ENCODE results near the gene EPS8.
A peak's percentile ranks its signal among the peaks of the same experiment; 100 is the strongest.
"Not testable (repeated sequence)": the region's sequence is repeated elsewhere in the genome, so short reads cannot be mapped to it uniquely, and the experiment has no call there.

Gene EPS8

GRCh38 chr12:15797818-15798217 is 8.6 kb upstream of the EPS8 start:
- peak; percentile 39 for DNase-seq (ENCODE audit: low read depth)

DNA sequence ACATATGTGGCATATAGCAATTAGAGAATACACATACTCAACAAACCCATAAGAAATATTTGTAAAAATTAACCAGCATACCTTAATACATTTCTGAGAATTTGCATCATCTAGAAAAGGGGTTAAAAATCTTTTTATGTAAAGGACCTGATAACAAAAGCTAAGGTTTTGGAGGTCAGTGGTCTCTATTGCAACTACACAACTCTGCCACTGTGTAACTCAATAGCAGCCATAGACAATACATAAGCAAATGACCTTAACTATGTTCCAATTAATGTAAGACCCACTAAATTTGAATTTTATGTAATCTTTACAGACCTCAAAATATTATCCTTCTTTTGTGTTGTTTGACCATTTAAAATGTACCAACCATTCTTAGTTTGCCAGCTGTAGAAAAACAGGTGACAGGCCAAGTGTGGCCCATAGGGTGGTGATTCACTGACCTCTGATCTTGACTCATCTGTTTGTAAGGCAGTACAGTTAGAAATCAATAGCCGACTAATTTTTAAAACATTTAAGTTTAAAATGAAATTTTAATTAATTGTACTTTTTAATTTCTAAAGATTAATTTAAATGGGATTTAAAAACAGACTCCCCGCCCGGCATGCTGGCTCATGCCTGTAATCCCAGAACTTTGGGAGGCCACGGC is 7.4 kb upstream of the EPS8 start:
- peak; percentile 91 for DNase-seq (ENCODE audit: low read depth)

DNA sequence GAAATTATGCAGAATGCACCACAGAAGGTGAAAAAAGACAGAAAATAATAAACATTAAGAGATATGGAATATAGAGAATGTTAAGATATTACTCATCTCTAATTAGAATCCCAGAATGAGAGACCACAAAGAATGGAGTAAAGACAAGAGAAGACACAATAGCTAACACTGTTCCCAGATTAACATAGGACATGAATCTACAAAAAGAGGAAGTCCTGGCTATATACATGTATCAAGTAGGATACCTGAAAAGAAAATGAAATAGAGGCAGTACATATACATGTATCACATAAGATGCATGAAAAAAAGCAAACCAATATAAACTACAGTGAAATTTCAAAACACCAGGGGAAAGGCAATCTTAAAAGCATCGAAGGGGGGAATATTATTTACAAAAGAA is 5.6 kb upstream of the EPS8 start:
- no peak for DNase-seq (ENCODE audit: low read depth)

- DNase-seq (ENCODE audit: low read depth), result no peak
Measured at GRCh38 chr12:15794196-15794595, 5.0 kb upstream of the EPS8 start.

- DNase-seq (ENCODE audit: low read depth), result peak; percentile 57
Measured at GRCh38 chr12:15788233-15789219, 662 bp downstream of the EPS8 start.

DNA sequence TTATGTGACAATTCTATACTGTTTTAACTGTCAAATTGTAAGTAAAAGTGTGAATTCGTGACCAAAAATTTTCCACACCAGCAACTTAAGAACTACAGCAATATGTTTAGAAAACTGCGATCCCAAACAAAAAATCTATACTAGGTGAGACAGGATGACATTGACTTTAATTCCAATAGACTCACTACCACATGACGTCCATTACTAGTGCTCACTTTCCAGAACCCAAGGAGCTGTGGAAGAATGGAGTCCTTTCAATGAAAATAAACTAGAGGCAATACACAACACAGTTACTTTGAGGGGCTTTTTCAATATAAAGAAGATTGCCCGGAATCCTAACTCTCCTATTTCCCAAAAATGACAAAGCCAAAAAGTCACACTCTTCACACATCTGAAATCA is 1.4 kb downstream of the EPS8 start:
- DNase-seq (ENCODE audit: low read depth), result no peak

GRCh38 chr12:15786772-15787171 is 2.4 kb downstream of the EPS8 start:
- DNase-seq (ENCODE audit: low read depth), result no peak

GRCh38 chr12:15783288-15783687 is 5.9 kb downstream of the EPS8 start:
- DNase-seq (ENCODE audit: low read depth), result no peak

DNA sequence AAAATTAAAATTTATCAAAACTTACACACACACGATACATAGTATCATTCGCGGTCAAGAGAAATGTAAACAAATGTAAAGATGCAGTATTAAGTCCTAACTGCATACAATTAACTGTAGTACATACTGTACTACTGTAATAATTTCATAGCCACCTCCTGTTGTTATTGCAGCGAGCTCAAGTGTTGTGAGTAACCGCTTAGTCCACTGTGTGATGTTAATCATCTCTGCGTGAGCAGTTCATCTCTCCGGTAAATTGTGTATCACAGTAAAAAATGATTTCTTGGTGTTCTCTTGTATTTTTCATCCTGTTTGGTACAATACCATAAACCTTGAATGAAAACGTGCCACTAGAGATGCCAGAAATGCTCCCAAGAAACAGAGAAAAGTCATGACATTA is 6.5 kb downstream of the EPS8 start:
- DNase-seq (ENCODE audit: low read depth), result no peak

- no peak for DNase-seq (ENCODE audit: low read depth)
Measured at GRCh38 chr12:15779925-15780324, 9.3 kb downstream of the EPS8 start.

DNA sequence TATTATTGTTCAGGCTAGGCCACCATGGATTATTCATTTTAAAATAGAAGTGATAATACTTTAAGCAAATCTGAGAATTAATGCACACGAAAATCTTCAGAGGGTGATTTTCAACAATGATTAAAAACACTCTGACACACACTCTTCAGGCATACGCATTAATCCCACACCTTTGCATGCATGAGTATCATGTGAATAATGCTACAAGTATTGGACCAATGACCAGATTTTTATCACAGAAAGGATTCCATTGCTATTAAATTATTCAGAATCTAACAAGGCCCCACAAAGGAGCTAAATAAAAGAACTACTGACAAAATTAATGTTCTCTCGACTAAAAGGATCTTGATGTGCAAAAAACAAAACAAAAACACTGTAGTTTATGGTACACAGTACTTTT is 11.1 kb downstream of the EPS8 start:
- peak; percentile 69 for DNase-seq (ENCODE audit: low read depth)

DNA sequence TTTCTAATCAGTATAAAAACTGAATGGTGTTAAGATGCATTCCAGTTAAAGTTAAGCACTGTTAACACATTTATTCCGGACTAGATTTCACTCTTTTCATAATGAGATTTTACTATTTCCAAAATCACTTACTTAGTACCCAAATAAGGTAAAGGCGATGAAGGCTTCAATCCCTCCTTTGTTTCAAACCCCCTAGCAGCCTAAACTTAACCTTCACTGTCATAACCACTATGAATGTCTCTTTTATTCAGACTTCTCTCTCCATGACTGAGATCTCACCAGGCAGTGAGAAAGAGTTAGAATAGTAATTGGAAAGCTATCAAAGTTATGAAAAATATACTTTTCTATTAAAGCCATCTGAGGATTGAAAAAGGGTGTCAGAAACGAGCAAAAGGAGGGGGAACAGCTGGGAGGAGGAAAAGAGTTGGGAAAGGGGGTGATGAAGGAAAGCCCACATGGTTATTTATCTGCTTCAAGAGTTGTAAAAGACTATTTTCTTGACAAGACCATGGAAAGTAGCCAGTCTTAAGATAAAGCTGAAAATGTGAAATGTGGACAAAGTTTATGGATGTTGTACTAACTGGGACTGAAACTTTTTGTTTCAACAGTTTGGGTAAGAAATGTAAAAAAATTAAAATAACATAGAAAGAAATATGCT is 11.7 kb downstream of the EPS8 start:
- DNase-seq (ENCODE audit: low read depth), result no peak

- no peak for DNase-seq (ENCODE audit: low read depth)
Measured at GRCh38 chr12:15776532-15776931, 12.7 kb downstream of the EPS8 start.

DNA sequence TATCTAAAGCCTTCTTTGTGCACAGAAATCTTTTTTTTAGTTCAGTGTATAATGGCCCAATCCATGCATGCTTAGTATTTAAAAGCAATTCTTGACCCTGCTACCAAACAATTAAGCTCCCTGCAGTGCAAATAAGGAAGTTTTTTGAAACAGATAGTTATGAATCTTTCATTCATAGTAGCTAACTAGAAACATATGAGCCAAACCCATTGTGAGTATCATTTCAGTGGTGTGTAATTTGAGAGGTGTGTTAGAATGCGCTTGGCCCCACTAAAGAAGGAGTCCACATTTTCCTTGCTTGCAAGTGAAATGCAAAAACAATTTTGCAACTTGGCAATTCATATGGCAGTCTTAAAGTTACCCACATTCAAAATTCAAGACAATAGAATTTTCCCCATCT is 14.4 kb downstream of the EPS8 start:
- no peak for DNase-seq (ENCODE audit: low read depth)

DNA sequence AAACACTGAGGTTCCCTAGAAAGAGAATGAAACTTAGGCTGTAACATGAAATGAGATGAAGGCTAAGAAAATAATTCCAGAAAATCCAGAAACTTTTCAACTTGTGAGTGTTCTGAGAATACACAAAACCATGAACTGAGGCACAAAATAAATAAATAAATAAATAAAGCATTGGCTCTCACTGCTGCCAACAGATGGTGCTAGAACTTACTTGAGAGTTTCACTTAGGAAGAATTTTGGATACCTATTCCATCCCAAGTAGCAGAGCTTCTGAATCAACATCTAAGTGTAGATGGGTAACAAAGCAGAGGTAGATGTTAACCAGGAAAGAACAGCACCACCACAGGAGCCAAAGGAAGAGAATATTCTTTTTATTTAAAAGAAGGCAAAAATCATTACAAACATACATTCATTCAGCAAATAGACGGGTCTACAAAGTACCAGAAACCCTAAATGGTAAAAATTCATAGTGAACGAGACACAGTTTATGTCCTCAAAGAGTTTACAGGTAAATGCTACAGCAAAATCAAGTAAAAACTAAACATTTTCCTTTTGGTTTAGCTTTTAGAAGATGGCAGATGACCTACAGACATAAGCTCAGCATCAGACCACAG is 16.7 kb downstream of the EPS8 start:
- peak; percentile 59 for DNase-seq (ENCODE audit: low read depth)

DNA sequence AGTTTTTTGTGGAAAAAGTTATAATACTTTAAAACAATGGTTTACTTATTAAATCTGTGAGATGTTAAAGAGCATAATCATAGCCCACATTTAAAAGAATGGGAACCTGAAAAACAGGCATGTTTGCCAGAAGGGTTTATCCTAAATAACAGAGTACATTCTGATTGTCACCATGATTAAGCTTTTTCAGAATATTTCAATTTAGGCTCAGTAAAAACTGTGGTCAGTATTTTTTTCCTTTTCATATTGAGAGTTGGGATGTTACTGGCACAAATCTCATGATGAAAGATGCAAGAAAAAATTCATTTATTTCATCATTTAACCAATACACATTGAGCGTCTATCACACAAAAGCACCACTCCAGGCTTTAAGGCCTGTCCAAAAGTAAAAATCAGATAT is 18.6 kb downstream of the EPS8 start:
- no peak for DNase-seq (ENCODE audit: low read depth)

DNA sequence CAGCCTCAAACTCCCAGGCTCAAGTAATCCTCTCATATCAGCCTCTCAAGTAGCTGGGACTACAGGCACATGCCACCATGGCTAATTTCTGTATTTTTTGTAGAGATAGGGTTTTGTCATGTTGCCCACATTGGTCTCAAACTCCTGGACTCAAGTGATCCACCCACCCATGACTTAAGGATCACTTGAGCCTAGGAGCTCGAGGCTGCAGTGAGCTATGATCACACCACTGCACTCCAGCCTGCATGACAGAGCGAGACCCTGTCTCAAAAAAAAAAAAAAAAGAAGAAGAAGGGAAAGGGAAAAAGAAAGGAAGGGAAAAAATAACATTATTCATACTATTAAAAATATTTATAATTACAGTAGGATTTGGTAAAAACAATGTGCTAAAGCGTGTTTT is 19.2 kb downstream of the EPS8 start:
- no peak for DNase-seq (ENCODE audit: low read depth)

- DNase-seq (ENCODE audit: low read depth), result no peak
Measured at GRCh38 chr12:15769586-15769985, 19.6 kb downstream of the EPS8 start.

DNA sequence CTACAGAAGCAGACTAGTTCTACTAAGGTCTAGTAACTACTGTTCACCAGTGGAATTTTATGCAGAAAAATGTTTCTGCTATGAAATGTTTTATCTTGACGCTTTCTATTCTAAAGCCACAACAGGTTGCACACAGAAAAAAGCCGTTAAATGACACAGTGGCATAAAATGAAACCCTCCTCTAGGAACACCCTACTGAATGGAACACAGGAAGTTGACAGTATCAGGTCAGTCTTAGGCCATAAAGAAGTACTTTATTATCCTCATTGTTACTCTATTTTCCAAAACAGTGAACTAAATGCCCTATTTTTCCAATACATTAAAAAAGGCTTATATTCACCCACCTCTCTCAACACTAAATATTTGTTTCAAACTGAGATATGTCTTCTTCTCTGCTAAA is 21.9 kb downstream of the EPS8 start:
- no peak for DNase-seq (ENCODE audit: low read depth)

- no peak for DNase-seq (ENCODE audit: low read depth)
Measured at GRCh38 chr12:15763328-15763727, 25.9 kb downstream of the EPS8 start.

- not testable (repeated sequence) for DNase-seq (ENCODE audit: low read depth)
Measured at GRCh38 chr12:15762162-15762561, 27.0 kb downstream of the EPS8 start.

- peak; percentile 95 for DNase-seq (ENCODE audit: low read depth)
Measured at GRCh38 chr12:15757553-15758255, 31.5 kb downstream of the EPS8 start.
